ENCODE data around the gene CCND1. TPM values are rescaled to one million over a fixed set of nuclear protein-coding genes. Genes with fewer than 3 reads are reported as not detected.

Gene CCND1
- total RNA-seq, 1 donor, result 770 TPM

- no peak overlapping the region for H3K4me3 ChIP-seq (ENCODE audit: low read depth, low read length)
- TF ChIP-seq CTCF (IDR thresholded peaks at IDR 0.05; ENCODE audit: insufficient read depth, low read length), result no peak
- DNase-seq (ENCODE audit: low read depth), result no peak
Measured at GRCh38 chr11:69653406-69653960, 12.5 kb downstream of the CCND1 start.

DNA sequence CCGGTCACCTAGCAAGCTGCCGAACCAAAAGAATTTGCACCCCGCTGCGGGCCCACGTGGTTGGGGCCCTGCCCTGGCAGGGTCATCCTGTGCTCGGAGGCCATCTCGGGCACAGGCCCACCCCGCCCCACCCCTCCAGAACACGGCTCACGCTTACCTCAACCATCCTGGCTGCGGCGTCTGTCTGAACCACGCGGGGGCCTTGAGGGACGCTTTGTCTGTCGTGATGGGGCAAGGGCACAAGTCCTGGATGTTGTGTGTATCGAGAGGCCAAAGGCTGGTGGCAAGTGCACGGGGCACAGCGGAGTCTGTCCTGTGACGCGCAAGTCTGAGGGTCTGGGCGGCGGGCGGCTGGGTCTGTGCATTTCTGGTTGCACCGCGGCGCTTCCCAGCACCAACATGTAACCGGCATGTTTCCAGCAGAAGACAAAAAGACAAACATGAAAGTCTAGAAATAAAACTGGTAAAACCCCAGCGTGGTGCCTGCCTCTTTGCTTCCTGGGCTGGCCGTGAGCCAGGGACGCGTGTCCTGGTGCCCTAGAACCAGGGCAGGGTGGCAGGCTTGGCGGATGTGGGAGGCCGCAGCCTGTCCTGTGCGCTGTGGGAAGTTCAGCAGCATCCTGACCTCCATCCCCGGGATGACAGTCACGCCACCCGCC is 13.2 kb downstream of the CCND1 start:
- DNase-seq (ENCODE audit: low read depth), result no peak
- no peak for TF ChIP-seq CTCF (IDR thresholded peaks at IDR 0.05; ENCODE audit: insufficient read depth, low read length)
- no peak overlapping the region for H3K4me3 ChIP-seq (ENCODE audit: low read depth, low read length)

GRCh38 chr11:69654660-69655478 is 13.9 kb downstream of the CCND1 start:
- no peak overlapping the region for H3K4me3 ChIP-seq (ENCODE audit: low read depth, low read length)
- no peak for DNase-seq (ENCODE audit: low read depth)
- TF ChIP-seq CTCF (IDR thresholded peaks at IDR 0.05; ENCODE audit: insufficient read depth, low read length), result no peak

DNA sequence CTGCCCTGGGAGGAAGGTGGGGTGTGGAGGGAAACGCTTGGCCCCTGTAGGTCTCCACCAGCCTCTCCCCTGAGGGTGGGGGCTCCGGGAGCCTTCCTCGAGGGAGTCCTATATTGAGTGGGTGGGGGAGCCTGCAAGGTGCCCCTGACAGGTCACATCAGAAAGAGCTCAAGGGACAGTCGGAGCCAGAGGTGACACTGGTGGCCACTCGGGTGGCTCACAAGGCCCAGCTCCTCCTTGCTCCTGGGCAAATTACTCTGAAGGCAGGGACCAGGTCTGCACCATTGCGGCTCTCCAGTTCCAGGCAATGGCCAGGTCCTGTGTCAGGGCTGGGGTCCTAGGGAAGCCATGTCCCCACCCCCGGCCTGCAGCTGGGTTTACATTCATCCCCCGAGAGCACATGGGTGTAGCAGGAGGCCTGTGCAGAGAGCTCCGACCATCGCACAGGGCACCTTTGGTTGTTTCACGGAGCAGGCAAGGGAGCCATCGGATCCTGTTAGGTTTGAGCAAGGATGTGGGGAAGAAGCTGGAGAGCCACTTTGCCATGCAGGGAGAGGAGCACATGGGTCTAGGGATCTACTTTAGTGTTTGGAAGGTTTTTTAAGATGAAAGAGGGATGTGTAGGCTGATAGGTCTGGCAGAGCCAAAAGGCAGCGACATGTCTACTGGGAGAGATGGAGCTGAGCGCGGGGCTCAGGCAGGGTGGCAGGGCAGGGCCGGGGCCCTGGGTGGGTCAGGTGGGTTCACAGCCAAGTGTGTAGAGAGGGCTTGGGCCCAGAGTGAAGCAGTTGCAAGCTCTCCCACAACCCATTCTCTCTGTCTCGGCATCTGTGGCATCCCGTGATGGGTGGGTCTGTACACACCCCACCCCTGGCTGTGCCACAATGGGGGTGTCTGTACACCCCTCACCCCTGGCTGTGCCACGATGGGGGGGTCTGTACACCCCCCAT is 14.8 kb downstream of the CCND1 start:
- TF ChIP-seq CTCF (IDR thresholded peaks at IDR 0.05; ENCODE audit: insufficient read depth, low read length), result no peak
- no peak overlapping the region for H3K4me3 ChIP-seq (ENCODE audit: low read depth, low read length)
- no peak for DNase-seq (ENCODE audit: low read depth)

- H3K4me3 ChIP-seq (ENCODE audit: low read depth, low read length), result no peak overlapping the region
- no peak for DNase-seq (ENCODE audit: low read depth)
- TF ChIP-seq CTCF (IDR thresholded peaks at IDR 0.05; ENCODE audit: insufficient read depth, low read length), result no peak
Measured at GRCh38 chr11:69656536-69657455, 15.8 kb downstream of the CCND1 start.
